Hepatocyte (in vitro differentiated cells): ENCODE results near the gene KCNK15. TPM values are rescaled to one million over a fixed set of nuclear protein-coding genes. Genes with fewer than 3 reads are reported as not detected.
A peak's percentile ranks its signal among the peaks of the same experiment; 100 is the strongest.

Experiments
- DNase-seq: peaks from one replicate; pipeline ENCODE4 v3.0.0-alpha.2; 2016; ENCODE audit warnings: low spot score
- H2AFZ ChIP-seq: fragments of 200-600 bp; sonication (generic); 2 replicates; pipeline ENCODE4 v1.6.0; 2016; ENCODE audit warnings: antibody characterized with exemption, mild to moderate bottlenecking
- H3K27ac ChIP-seq: fragments of 200-600 bp; sonication (generic); 2 replicates; pipeline ENCODE4 v1.5.1; 2016; ENCODE audit warnings: mild to moderate bottlenecking
- H3K27me3 ChIP-seq: fragments of 200-600 bp; sonication (generic); 2 replicates; pipeline ENCODE4 v1.6.1; 2016
- H3K36me3 ChIP-seq: fragments of 200-600 bp; sonication (generic); replicated peaks from 2 replicates; pipeline ENCODE4 v1.5.1; 2016; ENCODE audit warnings: low read depth; ENCODE audit not compliant: insufficient read depth
- H3K4me1 ChIP-seq: fragments of 200-600 bp; sonication (generic); 2 replicates; pipeline ENCODE4 v1.5.1; 2016; ENCODE audit warnings: mild to moderate bottlenecking, moderate library complexity; ENCODE audit not compliant: insufficient read depth
- H3K4me2 ChIP-seq: fragments of 200-600 bp; sonication (generic); 2 replicates; pipeline ENCODE4 v1.6.0; 2016
- H3K4me3 ChIP-seq: fragments of 200-600 bp; sonication (generic); 2 replicates; pipeline ENCODE4 v1.5.1; 2016; ENCODE audit warnings: mild to moderate bottlenecking
- H3K79me2 ChIP-seq: fragments of 200-600 bp; sonication (generic); 2 replicates; pipeline ENCODE4 v1.6.0; 2017; ENCODE audit warnings: mild to moderate bottlenecking
- H3K9me2 ChIP-seq: fragments of 200-600 bp; sonication (generic); replicated peaks from 2 replicates; pipeline ENCODE4 v1.6.0; 2017; ENCODE audit warnings: mild to moderate bottlenecking; ENCODE audit not compliant: insufficient read depth
- H3K9me3 ChIP-seq: fragments of 200-600 bp; sonication (generic); 2 replicates; pipeline ENCODE4 v1.5.1; 2016; ENCODE audit warnings: low read depth, mild to moderate bottlenecking
- H4K20me1 ChIP-seq: fragments of 200-600 bp; sonication (generic); 2 replicates; pipeline ENCODE4 v1.6.0; 2016; ENCODE audit warnings: mild to moderate bottlenecking; ENCODE audit not compliant: insufficient read depth, poor library complexity, severe bottlenecking
- CTCF ChIP-seq: fragments of 200-600 bp; sonication (generic); IDR thresholded peaks from 2 replicates; pipeline ENCODE4 v1.5.1; 2016; ENCODE audit warnings: antibody characterized with exemption, mild to moderate bottlenecking; ENCODE audit not compliant: poor library complexity
- EZH2 ChIP-seq: fragments of 200-600 bp; sonication (generic); IDR thresholded peaks from 2 replicates; pipeline ENCODE4 v1.6.1; 2016; ENCODE audit warnings: antibody characterized with exemption, mild to moderate bottlenecking, borderline replicate concordance
- EZH2phosphoT487 ChIP-seq: fragments of 200-600 bp; sonication (generic); IDR thresholded peaks from one replicate; pipeline ENCODE4 v1.6.1; 2018; ENCODE audit warnings: antibody characterized with exemption, mild to moderate bottlenecking, low read depth, moderate library complexity; ENCODE audit not compliant: unreplicated experiment, severe bottlenecking
- WGBS: methylation state at CpG from one replicate; pipeline ENCODE4 v1.1.6; 2016; ENCODE audit warnings: low lambda C conversion rate; ENCODE audit errors: missing lambda C conversion rate; 5-methylcytosine and 5-hydroxymethylcytosine counted together
- polyA plus RNA-seq: library from polyadenylated mRNA; unstranded; fragments of >200 nt; fragmentation: Nextera tagmentation; extraction: Ambion mirVana; gene quantifications from 2 replicates; pipeline ENCODE4 v1.2.1, GENCODE V29; 2016
- total RNA-seq: library from RNA; depleted of rRNA; stranded (reverse); fragments of >200 nt; gene quantifications from 2 replicates; pipeline ENCODE4 v1.2.3, GENCODE V29; 2014

The KCNK15 gene
- total and polyA plus RNA-seq, 2 experiments from 2014 or later: 1.7 to 4.3 TPM

- no peaks in the 10 kb centered on the region for H3K9me2 ChIP-seq
- TF ChIP-seq EZH2phosphoT487: no peak
- TF ChIP-seq CTCF: no peak
- no peak for TF ChIP-seq EZH2
- H3K79me2 ChIP-seq: no peaks in the 10 kb centered on the region
- H3K4me1 ChIP-seq: peaks cover 3% of the 10 kb centered on the region
- no peaks in the 10 kb centered on the region for H4K20me1 ChIP-seq
- H3K4me2 ChIP-seq: no peak overlapping the region
- H2AFZ ChIP-seq: no peak overlapping the region
- no peak overlapping the region for H3K4me3 ChIP-seq
- H3K27ac ChIP-seq: no peak overlapping the region
- 99% methylated on average over 4 of the region's 4 CpGs for WGBS
- H3K36me3 ChIP-seq: no peaks in the 10 kb centered on the region
- no peak for DNase-seq
- no peaks in the 10 kb centered on the region for H3K9me3 ChIP-seq
- no peaks in the 10 kb centered on the region for H3K27me3 ChIP-seq
Observed at GRCh38 chr20:44737116-44737515, 8.5 kb upstream of the KCNK15 start.

GRCh38 chr20:44738813-44739477 lies 6.7 kb upstream of the KCNK15 start:
- TF ChIP-seq CTCF (no peak), EZH2 (no peak), EZH2phosphoT487 (no peak)
- H3K9me2 ChIP-seq: no peaks in the 10 kb centered on the region
- H2AFZ ChIP-seq: no peak overlapping the region
- no peaks in the 10 kb centered on the region for H3K36me3 ChIP-seq
- H3K4me2 ChIP-seq: no peak overlapping the region
- H3K27ac ChIP-seq: no peak overlapping the region
- H4K20me1 ChIP-seq: no peaks in the 10 kb centered on the region
- 79% methylated on average over 7 of the region's 7 CpGs for WGBS
- peak; percentile 78 for DNase-seq
- H3K4me1 ChIP-seq: no peaks in the 10 kb centered on the region
- H3K4me3 ChIP-seq: no peak overlapping the region
- H3K27me3 ChIP-seq: no peaks in the 10 kb centered on the region
- H3K9me3 ChIP-seq: no peaks in the 10 kb centered on the region
- no peaks in the 10 kb centered on the region for H3K79me2 ChIP-seq

GRCh38 chr20:44739942-44740341 lies 5.7 kb upstream of the KCNK15 start:
- no peaks in the 10 kb centered on the region for H4K20me1 ChIP-seq
- DNase-seq: no peak
- no peak overlapping the region for H3K4me3 ChIP-seq
- H3K9me2 ChIP-seq: no peaks in the 10 kb centered on the region
- peaks cover 1% of the 10 kb centered on the region for H3K27me3 ChIP-seq
- H3K9me3 ChIP-seq: no peaks in the 10 kb centered on the region
- no peaks in the 10 kb centered on the region for H3K79me2 ChIP-seq
- no peak overlapping the region for H2AFZ ChIP-seq
- no peaks in the 10 kb centered on the region for H3K4me1 ChIP-seq
- TF ChIP-seq EZH2: no peak
- no peak for TF ChIP-seq EZH2phosphoT487
- no peak for TF ChIP-seq CTCF
- no peak overlapping the region for H3K4me2 ChIP-seq
- WGBS: 63% methylated on average over 2 of the region's 2 CpGs
- no peaks in the 10 kb centered on the region for H3K36me3 ChIP-seq
- no peak overlapping the region for H3K27ac ChIP-seq
